GM12865 (cell line): ENCODE data around the gene PMVK.

Experiments
- DNase-seq: peaks from one replicate; pipeline ENCODE4 v3.0.0; 2010; ENCODE audit warnings: low read depth
- H3K4me3 ChIP-seq: 2 replicates; pipeline ENCODE4 v1.5.1; 2011; ENCODE audit warnings: mild to moderate bottlenecking, low read depth, low read length, control low read depth
- TF ChIP-seq, protein P1 (sequence below): IDR thresholded peaks from 2 replicates; pipeline ENCODE4 v1.5.1; 2011; ENCODE audit warnings: low read length, control low read depth, low read depth, inconsistent platforms; ENCODE audit not compliant: insufficient read depth; ENCODE audit errors: missing control alignments

PMVK gene

DNA sequence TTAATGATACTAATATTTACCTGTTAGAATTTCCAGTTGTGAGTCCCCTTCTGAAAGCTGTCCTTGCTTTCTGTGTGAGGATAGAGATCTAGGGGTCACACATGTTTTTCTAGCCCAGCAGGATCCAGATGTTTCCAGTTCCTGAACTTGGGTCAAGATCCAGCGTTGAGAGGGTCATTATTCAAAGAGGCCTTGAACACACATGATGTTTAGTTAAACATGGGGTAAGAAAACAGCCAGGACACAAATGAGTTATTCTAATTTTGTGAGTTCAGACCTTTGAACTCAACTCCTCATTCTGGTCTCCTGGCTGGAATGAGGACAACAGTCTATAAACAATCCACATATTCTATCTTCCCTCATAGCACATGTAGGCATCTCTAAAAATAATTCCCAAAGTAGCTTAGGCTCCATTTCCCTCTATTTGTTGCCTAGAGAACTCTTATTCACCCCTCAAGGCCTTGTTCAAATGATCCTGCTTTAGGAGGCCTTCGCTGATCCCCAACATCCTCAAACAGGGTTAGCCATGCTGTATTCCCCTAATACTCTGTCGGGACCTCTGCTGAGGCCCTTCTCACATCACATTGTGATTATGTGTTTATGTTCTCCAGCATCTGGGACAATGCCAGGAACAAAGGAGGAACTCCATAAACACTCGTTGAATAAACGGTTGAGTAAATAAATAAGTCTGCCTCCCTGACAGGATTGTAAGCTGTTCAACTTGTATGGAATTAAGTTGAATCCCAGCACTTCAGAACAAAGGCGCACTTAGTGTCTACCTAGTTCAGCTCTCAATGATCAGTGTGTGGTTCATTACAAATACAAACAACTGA lies 51.4 kb downstream of the PMVK start:
- TF ChIP-seq, protein P1, sequence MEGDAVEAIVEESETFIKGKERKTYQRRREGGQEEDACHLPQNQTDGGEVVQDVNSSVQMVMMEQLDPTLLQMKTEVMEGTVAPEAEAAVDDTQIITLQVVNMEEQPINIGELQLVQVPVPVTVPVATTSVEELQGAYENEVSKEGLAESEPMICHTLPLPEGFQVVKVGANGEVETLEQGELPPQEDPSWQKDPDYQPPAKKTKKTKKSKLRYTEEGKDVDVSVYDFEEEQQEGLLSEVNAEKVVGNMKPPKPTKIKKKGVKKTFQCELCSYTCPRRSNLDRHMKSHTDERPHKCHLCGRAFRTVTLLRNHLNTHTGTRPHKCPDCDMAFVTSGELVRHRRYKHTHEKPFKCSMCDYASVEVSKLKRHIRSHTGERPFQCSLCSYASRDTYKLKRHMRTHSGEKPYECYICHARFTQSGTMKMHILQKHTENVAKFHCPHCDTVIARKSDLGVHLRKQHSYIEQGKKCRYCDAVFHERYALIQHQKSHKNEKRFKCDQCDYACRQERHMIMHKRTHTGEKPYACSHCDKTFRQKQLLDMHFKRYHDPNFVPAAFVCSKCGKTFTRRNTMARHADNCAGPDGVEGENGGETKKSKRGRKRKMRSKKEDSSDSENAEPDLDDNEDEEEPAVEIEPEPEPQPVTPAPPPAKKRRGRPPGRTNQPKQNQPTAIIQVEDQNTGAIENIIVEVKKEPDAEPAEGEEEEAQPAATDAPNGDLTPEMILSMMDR, result no peak
- no peak for DNase-seq
- no peak overlapping the region for H3K4me3 ChIP-seq

DNA sequence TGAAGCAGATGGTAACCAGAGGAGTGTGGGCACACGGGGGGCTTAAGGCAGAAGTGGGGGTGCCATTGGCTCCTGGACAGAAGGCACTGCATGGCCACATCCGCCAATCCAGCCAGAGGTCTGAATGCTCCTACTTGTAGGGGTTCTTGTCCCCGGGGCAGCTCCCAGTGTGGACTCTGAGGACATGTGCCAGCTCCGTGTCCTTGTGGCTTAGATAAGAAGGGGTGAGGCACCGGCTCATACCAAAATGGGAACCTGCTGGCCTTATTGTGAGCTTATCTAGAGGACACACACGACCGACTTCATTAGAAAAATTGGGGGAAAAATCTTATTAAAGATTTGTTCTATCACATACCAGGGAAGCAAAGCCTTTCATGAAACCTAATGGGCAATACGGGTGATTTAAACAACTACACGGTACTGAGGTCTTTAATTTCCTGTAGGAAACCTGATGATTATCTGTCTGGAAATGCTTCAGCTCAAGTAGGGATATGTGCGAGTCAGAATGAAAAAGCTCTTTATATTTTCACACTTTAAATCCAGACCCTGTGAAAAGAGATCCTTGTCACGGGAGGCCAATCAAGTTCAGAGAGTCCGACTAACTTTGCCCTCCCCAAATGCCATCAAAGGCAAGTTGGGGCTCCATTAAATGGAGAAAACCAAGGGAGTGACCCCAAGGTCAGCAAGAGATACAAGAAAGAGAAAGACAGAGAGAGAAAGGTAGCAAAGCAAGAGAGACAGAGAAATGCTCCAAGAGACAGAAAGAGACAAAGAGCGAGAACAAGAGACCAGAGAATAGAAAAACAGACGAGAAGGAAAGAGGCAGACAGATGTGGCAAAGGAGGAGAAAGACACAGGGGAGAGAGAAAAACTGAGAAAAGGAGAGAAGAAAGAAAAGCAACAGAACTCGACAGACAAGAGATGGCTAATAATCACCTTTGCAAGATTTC lies 52.3 kb downstream of the PMVK start:
- no peak overlapping the region for H3K4me3 ChIP-seq
- TF ChIP-seq, protein P1, result no peak
- no peak for DNase-seq

DNA sequence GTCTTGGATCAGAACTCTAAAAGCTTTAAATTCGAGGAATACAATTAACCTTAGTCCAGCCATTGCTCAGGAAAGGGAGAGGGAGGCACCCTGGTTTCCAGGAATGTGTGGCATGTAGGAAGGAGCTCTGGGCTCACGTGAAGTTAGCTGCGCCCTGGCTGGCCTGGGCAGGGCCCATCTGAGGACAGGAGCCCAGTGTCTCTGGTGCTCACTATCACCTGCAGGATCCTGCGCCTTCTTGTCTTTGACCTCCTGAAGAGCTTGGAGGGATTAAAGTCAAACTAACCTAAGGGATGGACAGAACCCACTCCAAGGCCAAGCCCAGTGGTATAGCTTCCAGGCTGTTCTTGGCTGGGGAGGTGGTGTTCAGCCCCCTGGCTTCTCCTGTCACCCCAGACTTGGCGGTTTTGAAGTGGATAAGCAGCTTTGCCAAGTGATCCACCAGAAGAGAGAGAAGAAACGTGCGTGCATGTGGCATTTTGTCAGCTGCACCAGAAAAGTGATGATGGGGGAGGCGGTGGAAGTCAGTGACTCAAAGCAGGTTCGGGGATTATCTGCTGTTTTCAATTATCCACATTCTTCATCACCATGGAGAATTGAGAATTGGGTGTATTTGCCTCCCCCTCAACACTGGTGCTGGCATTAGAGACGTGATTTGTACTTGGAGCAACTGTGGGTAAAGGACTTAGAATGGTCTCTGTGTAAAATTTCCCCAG lies 54.5 kb downstream of the PMVK start:
- DNase-seq, result no peak
- TF ChIP-seq, protein P1, result no peak
- H3K4me3 ChIP-seq, result no peak overlapping the region

DNA sequence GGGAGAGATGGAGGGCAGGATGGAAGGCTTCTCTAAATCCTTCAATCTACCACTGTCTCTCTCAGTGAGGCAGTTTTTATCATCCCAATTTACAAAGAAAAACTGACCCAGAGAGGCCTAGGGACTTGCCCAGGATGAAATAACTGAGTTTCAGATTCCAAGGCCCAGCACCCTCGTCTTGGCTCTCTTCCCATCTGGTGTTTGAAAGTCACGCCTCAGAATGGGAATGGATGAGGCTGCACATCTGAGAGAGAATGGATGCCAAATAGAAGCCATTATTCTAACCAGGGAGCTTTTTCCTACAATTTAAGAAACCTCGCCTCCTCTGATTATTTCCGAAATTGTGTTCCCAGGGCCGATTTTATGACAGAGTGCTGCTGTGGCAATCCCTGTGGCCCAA lies 55.8 kb downstream of the PMVK start:
- TF ChIP-seq, protein P1, result no peak
- no peak overlapping the region for H3K4me3 ChIP-seq
- DNase-seq, result no peak

DNA sequence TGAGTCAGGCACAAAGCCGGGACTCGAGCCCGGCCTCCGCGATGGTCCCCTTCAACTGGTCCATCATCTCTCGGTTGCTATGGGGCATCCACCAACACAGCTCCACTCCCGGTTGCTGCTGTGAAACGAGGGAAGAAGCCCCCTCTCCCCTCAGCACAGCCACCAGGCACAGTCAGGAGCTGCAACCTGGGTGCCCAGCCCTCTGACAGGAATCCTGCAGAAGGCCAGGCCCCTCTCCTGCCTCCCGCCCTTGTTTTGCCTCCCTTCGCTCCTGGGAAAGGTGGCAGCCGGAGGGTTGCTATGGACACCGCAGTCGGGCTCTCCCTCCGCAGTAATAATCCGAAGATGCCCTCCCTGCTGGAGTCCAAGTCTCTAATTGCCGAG lies 57.5 kb downstream of the PMVK start:
- DNase-seq, result no peak
- H3K4me3 ChIP-seq, result no peak overlapping the region
- TF ChIP-seq, protein P1, result no peak

DNA sequence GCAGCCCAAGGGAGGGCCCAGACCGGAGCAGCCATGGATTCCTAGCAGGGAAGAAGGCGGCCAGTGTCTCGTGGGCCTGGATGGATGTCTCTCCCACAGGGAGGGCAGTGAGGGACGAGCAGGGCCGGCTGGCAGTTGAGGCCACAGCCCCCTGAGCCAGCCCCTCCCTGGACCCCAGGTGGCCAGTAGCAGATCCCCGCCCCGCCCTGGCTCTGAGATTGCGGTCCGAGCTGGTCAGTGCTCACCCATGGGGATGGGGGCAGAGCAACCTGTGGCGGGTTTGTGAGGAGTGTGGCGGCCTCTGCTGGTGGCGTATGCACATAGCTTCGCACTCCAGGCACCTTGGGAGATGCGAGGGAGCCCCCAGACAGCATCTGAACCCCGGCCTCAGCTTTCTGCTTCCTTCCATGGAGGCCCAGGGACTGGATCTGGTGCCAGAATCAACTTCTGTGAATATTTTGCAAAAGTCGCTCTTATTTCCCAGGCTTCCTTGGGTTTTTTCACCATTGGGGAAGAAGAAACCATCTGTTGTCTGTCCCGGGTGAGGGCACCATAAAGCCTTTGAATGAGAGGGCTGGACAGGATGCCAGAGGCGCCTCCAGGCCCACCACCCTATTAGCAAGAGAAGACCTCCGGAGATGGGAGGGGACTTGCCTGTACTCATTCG lies 58.0 kb downstream of the PMVK start:
- DNase-seq, result peak; percentile 87
- no peak overlapping the region for H3K4me3 ChIP-seq
- TF ChIP-seq, protein P1, result peak; percentile 93
